DOHH2 (cell line): Measurements from ENCODE around the gene KCNH3.

Experiments
- H3F3A ChIP-seq: fragments of 200-600 bp; sonication (generic), shearing (Covaris generic); 2 replicates; pipeline ENCODE4 v1.6.0; 2016; ENCODE audit warnings: antibody characterized with exemption, mild to moderate bottlenecking; ENCODE audit not compliant: control insufficient read depth, insufficient read depth
- H3K27ac ChIP-seq: fragments of 200-600 bp; sonication (generic); 2 replicates; pipeline ENCODE4 v1.5.1; 2014; ENCODE audit warnings: low read depth, mild to moderate bottlenecking, low read length, moderate library complexity
- H3K27me3 ChIP-seq: fragments of 200-600 bp; sonication (generic); 2 replicates; pipeline ENCODE4 v1.6.1; 2014; ENCODE audit warnings: mild to moderate bottlenecking, low read length, mixed read lengths; ENCODE audit not compliant: control insufficient read depth
- H3K36me3 ChIP-seq: fragments of 200-600 bp; sonication (generic); 2 replicates; pipeline ENCODE4 v1.6.1; 2014; ENCODE audit warnings: mild to moderate bottlenecking, low read length, moderate library complexity, mixed read lengths; ENCODE audit not compliant: control insufficient read depth
- H3K4me1 ChIP-seq: fragments of 200-600 bp; sonication (generic); 2 replicates; pipeline ENCODE4 v1.6.1; 2014; ENCODE audit warnings: mild to moderate bottlenecking, low read length, mixed read lengths; ENCODE audit not compliant: control insufficient read depth
- H3K4me2 ChIP-seq: fragments of 200-600 bp; sonication (generic); 2 replicates; pipeline ENCODE4 v1.6.0; 2014; ENCODE audit warnings: mild to moderate bottlenecking, low read length, moderate library complexity
- H3K4me3 ChIP-seq: fragments of 200-600 bp; sonication (generic); 2 replicates; pipeline ENCODE4 v1.5.1; 2014; ENCODE audit warnings: mild to moderate bottlenecking, low read length, mixed read lengths
- H3K79me2 ChIP-seq: fragments of 200-600 bp; sonication (generic); 2 replicates; pipeline ENCODE4 v1.6.1; 2014; ENCODE audit warnings: mild to moderate bottlenecking, low read length, mixed read lengths; ENCODE audit not compliant: control insufficient read depth
- H3K9me2 ChIP-seq: fragments of 200-600 bp; sonication (generic); replicated peaks from 2 replicates; pipeline ENCODE4 v1.6.1; 2014; ENCODE audit warnings: mild to moderate bottlenecking, low read length, mixed read lengths; ENCODE audit not compliant: control insufficient read depth
- H3K9me3 ChIP-seq: fragments of 200-600 bp; sonication (generic); 2 replicates; pipeline ENCODE4 v1.6.1; 2014; ENCODE audit warnings: antibody characterized with exemption, low read length, mixed read lengths; ENCODE audit not compliant: control insufficient read depth, insufficient read depth
- H4K20me1 ChIP-seq: fragments of 200-600 bp; sonication (generic); 2 replicates; pipeline ENCODE4 v1.6.0; 2014; ENCODE audit warnings: low read depth, mild to moderate bottlenecking, antibody characterized with exemption, low read length, moderate library complexity; ENCODE audit not compliant: control insufficient read depth, insufficient read depth
- CTCF ChIP-seq: fragments of 200-600 bp; sonication (generic); IDR thresholded peaks from one replicate; pipeline ENCODE4 v1.5.1; 2014; ENCODE audit warnings: antibody characterized with exemption, mild to moderate bottlenecking, low read depth, low read length; ENCODE audit not compliant: poor library complexity, severe bottlenecking
- EZH2phosphoT487 ChIP-seq: fragments of 200-600 bp; sonication (generic); IDR thresholded peaks from 2 replicates; pipeline ENCODE4 v1.6.1; 2017; ENCODE audit warnings: borderline replicate concordance, mild to moderate bottlenecking, antibody characterized with exemption, low read length, moderate library complexity, mixed read lengths

Gene KCNH3

GRCh38 chr12:49584591-49584990 is 45.8 kb downstream of the KCNH3 start:
- Histone ChIP-seq H3F3A (no peaks in the 10 kb centered on the region), H3K4me1 (peaks cover 2% of the 10 kb centered on the region; the same call in 1 of the 2 replicates), H3K27me3 (no peaks in the 10 kb centered on the region), H4K20me1 (no peaks in the 10 kb centered on the region), H3K9me2 (no peaks in the 10 kb centered on the region), H3K79me2 (peaks cover 15% of the 10 kb centered on the region), H3K4me2 (no peak overlapping the region), H3K9me3 (no peaks in the 10 kb centered on the region), H3K36me3 (peaks cover 18% of the 10 kb centered on the region), H3K27ac (no peak overlapping the region), H3K4me3 (no peak overlapping the region)
- TF ChIP-seq CTCF (no peak), EZH2phosphoT487 (no peak)

- no peaks in the 10 kb centered on the region for H3K9me2 ChIP-seq
- peaks cover under 1% of the 10 kb centered on the region; the same call in 1 of the 2 replicates for H3K4me1 ChIP-seq
- no peak for TF ChIP-seq EZH2phosphoT487
- H3K79me2 ChIP-seq: peaks cover 11% of the 10 kb centered on the region
- H3K9me3 ChIP-seq: no peaks in the 10 kb centered on the region
- no peak overlapping the region for H3K27ac ChIP-seq
- no peak overlapping the region for H3K4me3 ChIP-seq
- no peak overlapping the region for H3K4me2 ChIP-seq
- H4K20me1 ChIP-seq: no peaks in the 10 kb centered on the region
- no peaks in the 10 kb centered on the region for H3K27me3 ChIP-seq
- no peaks in the 10 kb centered on the region for H3F3A ChIP-seq
- peaks cover 18% of the 10 kb centered on the region for H3K36me3 ChIP-seq
Measured at GRCh38 chr12:49585477-49586459, 46.9 kb downstream of the KCNH3 start.

- Histone ChIP-seq H3K27me3 (no peaks in the 10 kb centered on the region), H3K36me3 (peaks cover 23% of the 10 kb centered on the region), H3K9me3 (no peaks in the 10 kb centered on the region), H4K20me1 (no peaks in the 10 kb centered on the region), H3K4me3 (no peak overlapping the region), H3K9me2 (no peaks in the 10 kb centered on the region), H3K4me2 (no peak overlapping the region), H3K4me1 (no peaks in the 10 kb centered on the region), H3K27ac (no peak overlapping the region), H3K79me2 (no peaks in the 10 kb centered on the region; the same call in 1 of the 2 replicates), H3F3A (no peaks in the 10 kb centered on the region)
- no peak for TF ChIP-seq EZH2phosphoT487
- TF ChIP-seq CTCF: no peak
Measured at GRCh38 chr12:49587174-49587908, 48.5 kb downstream of the KCNH3 start.
